ENCODE data around the gene DGKI.

Gene DGKI

DNA sequence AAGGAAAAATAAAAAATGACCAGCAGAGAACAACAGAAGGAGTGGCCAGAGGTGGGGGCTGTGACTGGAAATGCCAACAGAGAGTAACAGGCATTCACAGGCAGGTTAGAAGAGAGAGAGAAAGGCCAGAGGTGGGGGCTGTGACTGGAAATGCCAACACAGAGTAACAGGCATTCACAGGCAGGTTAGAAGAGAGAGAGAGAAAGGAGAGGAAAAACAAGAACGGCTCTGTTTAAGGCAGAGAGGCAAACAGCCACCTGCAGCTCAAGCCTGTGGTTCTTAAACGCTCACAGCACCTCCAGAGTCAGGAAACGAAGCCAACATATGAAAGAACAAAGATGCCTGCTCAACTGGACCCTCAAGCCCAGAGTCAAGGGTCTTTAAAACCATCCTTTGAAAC is 39.5 kb upstream of the DGKI start:
- TF ChIP-seq, protein P1, sequence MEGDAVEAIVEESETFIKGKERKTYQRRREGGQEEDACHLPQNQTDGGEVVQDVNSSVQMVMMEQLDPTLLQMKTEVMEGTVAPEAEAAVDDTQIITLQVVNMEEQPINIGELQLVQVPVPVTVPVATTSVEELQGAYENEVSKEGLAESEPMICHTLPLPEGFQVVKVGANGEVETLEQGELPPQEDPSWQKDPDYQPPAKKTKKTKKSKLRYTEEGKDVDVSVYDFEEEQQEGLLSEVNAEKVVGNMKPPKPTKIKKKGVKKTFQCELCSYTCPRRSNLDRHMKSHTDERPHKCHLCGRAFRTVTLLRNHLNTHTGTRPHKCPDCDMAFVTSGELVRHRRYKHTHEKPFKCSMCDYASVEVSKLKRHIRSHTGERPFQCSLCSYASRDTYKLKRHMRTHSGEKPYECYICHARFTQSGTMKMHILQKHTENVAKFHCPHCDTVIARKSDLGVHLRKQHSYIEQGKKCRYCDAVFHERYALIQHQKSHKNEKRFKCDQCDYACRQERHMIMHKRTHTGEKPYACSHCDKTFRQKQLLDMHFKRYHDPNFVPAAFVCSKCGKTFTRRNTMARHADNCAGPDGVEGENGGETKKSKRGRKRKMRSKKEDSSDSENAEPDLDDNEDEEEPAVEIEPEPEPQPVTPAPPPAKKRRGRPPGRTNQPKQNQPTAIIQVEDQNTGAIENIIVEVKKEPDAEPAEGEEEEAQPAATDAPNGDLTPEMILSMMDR (IDR thresholded peaks at IDR 0.05), result no peak

DNA sequence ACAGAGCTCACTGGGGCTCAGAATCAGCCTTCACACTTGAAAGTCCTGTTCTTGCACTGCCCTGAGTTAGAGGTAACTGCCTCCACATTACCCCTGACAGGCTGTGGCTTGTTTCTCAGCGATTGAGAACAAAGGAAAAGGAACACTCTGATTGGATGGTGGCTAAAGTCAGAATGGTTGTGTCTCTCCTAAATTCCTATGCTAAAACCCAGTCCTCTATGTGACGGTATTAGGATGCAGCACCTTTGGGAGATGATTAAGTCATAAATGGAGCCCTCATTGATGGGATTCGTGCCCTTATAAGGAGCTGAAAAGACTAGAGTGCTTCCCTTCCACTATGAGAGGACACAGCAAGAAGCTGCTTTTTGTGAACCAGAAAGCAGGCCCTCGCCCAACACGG is 38.9 kb upstream of the DGKI start:
- TF ChIP-seq, protein P1 (IDR thresholded peaks at IDR 0.05), result no peak

DNA sequence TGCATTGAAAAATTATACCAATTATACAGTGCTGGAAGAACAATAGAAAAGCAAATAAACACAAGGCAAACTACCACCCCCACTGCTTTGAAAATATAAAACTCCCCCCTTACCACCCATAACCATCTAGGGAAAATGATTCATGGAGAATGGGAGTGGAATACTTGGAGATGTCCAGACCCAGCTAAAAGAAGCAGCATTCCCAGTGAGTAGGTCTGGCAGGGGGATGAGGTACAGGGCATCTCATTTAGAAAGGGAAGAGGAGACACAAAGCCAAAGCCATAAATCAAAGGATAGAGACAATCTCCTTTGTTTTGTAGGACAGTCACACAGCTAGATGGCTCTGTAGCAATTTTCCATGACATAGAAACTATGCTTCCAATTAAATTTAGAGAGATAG is 36.0 kb upstream of the DGKI start:
- TF ChIP-seq, protein P1 (IDR thresholded peaks at IDR 0.05), result no peak

DNA sequence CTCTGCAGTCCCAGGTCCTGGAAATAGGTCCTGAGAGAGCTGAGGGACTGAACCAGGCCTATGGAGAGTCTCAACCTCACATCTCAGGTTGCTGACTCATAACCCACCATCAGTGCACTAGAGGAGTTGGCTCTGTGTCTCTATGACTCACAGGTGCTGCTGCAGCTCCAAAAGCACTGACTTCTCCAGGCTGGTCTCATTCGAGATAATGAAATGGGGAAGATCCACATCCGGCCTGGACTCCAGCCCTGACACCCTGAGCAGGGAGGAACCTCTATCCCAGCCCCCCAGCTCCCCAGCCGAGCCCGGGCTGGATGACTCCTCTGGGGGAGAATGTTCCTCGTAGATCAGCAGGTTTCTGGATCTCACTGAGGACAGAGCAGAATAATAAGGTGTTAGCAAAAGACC is 35.5 kb upstream of the DGKI start:
- TF ChIP-seq, protein P1 (IDR thresholded peaks at IDR 0.05), result no peak

DNA sequence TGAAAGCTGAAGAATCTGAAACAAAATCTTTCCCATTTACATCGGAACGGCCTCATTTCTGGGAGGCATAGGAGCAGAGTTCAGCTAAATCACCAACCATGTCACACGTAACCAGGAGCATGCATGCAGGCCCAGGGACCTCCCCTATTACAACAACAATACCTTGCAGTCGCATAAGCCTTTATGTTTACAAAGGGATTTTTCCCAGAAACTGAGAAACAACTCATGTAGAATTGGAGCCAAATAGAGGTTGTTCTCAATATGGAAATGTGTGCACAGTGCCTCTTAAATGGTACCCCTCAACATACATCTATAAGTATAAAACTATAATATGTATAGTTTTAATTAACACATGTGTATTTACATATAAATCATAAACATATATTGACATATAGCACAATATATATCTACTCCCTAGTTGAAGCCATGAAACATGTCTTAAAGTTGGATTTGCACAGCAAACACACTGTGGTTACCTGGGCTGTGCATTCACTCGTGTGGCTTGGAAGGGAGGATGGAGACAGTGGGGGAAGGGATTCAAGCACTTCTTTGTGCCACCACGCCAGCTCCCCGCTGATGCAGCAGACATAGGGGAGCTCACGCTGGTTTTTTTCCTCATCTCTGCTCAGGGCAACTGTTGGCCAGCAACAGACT is 35.0 kb upstream of the DGKI start:
- TF ChIP-seq, protein P1 (IDR thresholded peaks at IDR 0.05), result no peak

DNA sequence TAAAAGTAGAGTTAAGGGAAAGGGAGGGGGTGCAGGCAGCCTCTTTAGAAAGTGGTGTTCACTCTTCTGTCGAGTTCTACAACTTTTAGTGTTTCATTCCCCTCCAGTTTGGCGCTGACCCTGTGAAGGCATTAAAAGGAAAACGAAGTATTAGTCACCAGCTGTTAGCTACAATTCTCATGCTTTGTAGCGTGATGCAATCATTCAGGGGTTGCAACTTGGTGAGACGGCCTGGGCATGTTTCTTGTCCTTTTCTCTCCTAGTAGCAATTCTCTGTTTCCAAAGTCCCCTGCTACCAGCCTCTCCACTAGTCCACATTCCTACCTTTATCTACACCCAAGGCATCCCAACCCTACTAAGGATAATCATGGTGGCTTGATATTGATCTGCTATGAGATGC is 33.7 kb upstream of the DGKI start:
- TF ChIP-seq, protein P1 (IDR thresholded peaks at IDR 0.05), result no peak

DNA sequence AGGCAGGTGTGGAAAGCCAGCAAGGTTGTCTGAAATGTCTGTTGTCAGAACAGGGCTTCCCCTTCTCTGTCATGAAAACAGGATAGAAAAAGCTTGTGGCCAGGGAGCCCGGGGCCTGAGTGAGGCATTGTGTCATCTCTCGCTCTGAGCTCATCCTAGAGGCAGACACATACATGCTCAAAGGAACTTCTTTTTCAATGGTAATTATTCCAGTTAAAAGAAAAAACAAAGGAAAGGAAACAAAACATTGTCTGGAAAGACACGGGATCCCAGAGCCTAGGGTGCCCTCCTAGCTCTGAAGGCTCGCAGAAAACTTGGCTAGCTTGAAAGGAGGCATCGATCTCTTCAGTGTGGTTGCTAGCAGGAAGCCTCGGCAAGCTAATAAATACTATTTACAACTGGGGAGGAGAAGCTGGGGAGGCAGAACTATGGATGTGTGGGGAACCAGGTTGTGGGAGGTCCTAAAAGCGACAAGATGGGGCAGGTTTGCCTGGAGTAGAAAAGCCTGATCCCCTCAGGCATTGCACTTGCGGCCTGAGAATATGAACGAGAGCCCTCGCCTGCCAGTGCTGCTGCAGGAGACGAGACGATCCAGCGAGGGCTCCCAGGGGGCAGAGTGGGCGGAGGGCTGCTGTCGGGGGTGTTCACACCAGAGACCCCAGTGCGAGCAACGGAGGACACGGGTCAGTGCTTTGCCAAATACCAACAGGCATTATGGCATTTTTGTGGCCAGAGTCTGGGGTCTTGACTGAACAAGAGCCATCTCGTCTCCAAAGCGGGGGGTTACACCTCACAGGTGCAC is 32.8 kb upstream of the DGKI start:
- TF ChIP-seq, protein P1 (IDR thresholded peaks at IDR 0.05), result no peak

Measured in LNCAP (cell line).